ENCODE data around the gene SOS1.

- TF ChIP-seq CTCF (IDR thresholded peaks at IDR 0.05) (no peak), POLR2A (IDR thresholded peaks at IDR 0.05) (no peak)
Measured at GRCh38 chr2:39118786-39119499, 1.9 kb downstream of the SOS1 start.

Measured in uterus (tissue), 2 donors.